ENCODE measurements around the gene GIPC3. TPM values are rescaled to one million over a fixed set of nuclear protein-coding genes. Genes with fewer than 3 reads are reported as not detected.
"Not testable (repeated sequence)": the region's sequence is repeated elsewhere in the genome, so short reads cannot be mapped to it uniquely, and the experiment has no call there.

GIPC3 gene
- total RNA-seq, 1 donor from 2014 or later, result not detected

DNA sequence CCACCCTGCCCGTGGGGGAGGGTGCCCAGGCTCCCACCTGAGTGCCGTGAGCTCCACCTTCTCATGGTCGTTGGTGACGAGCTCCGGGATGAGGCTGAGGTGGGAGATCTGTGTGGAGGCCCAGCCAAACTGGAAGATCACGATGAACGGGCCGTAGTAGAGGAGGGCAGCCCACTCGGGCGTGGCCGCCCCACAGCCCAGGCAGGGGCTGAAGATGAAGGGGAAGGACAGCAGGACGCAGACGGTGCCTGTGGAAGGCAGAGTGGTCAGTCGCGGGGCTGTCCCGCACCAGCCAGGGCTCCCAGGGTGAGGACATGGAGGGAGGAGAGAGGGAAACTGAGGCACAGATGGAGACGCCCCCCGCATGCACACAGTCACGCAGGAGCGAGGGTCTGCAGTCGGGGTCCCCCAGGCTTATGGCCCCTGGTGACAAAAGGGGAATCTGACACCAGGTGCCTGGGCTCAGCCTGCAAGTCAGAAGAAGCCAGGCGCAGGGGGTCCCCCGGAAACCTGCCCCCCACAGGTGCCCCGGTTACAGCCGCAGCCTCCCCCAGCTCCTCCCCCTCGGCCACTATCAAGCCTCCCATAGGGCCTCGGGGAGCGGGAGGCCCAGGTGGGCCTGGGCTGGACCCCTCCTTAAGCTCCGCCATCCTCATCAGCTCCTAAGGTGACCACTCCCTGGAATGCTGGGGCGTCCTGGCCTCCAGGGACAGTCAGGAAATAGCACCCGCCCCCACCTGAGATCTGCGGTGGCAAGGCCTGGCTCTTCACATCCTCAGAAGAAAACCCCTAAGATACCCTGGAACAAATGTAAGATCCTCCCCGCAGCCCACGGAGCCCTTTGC is 34.1 kb upstream of the GIPC3 start:
- no peak for DNase-seq (ENCODE audit: low read depth)

DNA sequence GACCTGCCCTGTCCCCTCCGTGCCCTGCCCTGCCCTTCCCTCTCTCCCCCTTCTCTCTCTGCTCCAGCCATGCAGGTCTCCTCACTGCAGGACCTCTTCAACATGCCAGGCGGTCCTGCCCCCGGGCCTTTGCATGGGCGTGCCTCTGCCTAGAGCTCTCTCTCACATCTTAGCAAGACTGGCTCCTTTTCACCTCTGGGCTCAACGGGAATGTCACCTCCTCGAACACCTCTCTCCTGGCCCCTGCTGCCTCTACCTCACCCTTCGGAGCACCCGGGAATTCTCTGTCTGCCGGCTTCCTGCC is 33.5 kb upstream of the GIPC3 start:
- no peak for DNase-seq (ENCODE audit: low read depth)

GRCh38 chr19:3554254-3555083 is 30.8 kb upstream of the GIPC3 start:
- DNase-seq (ENCODE audit: low read depth), result peak; percentile 74

DNA sequence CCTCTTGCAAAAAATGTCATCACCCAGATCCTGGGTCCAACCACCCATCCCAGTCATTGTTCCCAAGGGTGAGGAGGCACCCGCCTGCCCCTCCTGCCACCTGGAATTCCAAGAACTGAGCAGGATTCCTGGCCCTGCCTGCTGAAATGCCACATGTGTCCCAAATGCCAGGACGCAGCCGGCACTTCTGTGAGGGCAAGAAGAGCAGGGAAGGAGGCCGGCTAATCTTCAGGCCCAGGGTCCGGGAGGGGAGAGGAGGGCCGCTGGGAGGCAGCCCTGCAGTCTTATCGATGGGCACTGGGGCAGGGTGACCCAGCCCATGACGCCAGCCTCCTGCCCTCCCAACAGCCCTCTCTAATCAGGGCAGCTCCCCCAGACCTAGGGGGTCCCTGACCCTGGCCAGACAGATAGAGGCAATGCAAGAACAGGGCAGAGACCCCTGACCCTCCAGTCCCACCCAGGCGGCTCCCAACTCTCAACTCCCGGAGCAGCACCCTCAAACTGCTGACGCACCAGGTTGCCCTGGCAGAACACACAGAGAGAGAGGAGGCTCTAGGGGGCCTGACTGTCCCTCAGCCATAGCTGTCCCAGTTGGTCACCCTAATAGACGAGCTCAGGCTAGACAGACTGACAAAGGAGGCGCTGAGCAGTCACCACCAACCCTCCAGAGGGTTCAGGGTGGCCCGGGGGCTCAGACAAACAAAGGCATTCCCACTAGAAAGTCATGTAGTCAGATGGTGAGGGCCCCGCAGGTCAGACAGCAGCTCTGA is 29.4 kb upstream of the GIPC3 start:
- DNase-seq (ENCODE audit: low read depth), result no peak

DNA sequence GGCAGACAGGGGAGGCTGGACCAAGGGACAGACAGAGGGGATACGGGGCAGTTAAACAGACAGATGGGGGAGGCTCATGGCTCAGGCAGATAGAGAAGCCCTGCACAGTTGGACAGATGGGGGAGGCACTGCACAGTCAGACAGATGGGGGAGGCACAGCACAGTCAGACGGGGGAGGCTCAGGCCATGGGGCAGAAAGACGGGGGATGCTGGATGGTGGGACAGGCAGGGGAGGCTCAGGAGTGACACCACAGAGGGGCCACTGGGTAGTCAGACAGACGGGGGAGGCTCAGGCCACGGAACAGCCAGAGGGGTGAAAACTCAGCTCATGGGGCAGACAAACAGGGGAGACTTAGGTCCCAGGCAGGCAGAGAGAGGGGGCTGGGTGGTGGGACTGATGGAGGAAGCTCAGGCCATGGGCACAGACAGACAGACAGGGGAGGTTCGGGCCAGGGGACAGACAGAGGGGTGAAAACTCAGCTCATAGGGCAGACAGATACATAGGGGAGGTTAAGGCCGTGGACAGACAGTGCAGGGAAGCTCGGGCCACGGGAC is 28.8 kb upstream of the GIPC3 start:
- no peak for DNase-seq (ENCODE audit: low read depth)

- DNase-seq (ENCODE audit: low read depth), result no peak
Measured at GRCh38 chr19:3556978-3557460, 28.3 kb upstream of the GIPC3 start.

DNA sequence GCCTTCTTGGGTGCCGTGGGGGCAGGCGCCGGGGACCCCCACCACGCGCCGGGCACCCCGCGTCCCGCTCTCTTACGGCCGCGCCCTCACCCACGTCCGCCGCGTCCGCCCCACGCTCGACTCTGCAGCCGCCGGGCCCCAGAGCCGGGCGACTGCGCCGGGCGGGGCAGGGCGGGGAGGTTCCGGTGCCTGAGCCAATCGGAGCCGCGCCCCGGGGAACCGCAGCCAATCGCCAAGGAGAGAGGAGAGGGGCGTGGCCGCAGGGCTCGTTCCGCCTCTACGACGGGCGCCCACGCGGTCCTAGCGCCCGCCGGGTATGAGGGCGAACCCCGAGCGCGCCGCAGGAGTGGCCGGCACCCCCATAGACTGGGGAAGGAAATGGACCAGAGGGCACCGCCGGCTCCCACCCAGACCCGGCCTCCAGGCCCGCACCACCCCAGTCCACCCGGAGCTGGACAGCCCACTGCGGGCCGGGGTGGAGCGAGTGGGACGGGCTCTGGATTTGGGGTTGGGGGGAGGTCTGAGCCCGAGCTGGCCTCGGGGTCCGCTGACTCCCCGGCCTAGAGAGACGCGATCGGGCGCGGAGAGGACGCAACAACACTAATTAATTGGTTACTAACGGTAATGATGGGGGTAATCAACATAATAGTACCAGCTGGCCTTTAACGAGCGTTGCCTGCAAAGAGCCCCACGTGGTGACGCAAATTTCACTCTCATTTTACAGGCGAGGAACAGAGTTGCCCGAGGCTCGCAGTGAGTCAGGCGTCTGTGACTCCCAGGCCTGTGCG is 27.6 kb upstream of the GIPC3 start, which contains the start of gene MFSD12:
Gene MFSD12 (minus strand): TSS at position 126 of the 788 bp plus-strand sequence. CDS start 183 bp downstream, outside the sequence.
- peak; percentile 88 for DNase-seq (ENCODE audit: low read depth)

- no peak for DNase-seq (ENCODE audit: low read depth)
Measured at GRCh38 chr19:3563709-3564524, 21.4 kb upstream of the GIPC3 start.

GRCh38 chr19:3565139-3565538 is 20.1 kb upstream of the GIPC3 start:
- peak; percentile 75 for DNase-seq (ENCODE audit: low read depth)

DNA sequence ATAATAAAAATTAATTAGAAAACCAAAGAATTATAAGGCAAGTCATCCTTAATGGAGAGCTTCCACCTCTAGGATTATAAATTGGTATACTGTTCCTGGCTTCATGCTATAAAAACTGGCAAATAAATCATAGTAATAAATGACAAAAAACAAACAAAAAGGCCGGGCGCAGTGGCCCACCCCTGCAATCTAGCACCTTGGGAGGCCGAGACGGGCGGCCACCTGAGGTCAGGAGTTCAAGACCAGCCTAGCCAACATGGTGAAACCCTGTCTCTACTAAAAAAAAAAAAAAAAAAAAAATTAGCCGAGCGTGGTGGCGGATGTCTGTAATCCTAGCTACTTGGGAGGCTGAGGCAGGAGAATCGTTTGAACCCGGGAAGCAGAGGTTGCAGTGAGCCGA is 15.2 kb upstream of the GIPC3 start:
- DNase-seq (ENCODE audit: low read depth), result not testable (repeated sequence)

GRCh38 chr19:3570606-3571011 is 14.7 kb upstream of the GIPC3 start:
- no peak for DNase-seq (ENCODE audit: low read depth)

- DNase-seq (ENCODE audit: low read depth), result peak; percentile 98
Measured at GRCh38 chr19:3572132-3572854, 13.0 kb upstream of the GIPC3 start.

GRCh38 chr19:3572855-3573161 is 12.5 kb upstream of the GIPC3 start, which contains the start of gene HMG20B:
Gene HMG20B, plus strand, starts transcription at chr19:3572944. Its CDS starts 366 bp downstream, at chr19:3573310.
- no peak for DNase-seq (ENCODE audit: low read depth)

DNA sequence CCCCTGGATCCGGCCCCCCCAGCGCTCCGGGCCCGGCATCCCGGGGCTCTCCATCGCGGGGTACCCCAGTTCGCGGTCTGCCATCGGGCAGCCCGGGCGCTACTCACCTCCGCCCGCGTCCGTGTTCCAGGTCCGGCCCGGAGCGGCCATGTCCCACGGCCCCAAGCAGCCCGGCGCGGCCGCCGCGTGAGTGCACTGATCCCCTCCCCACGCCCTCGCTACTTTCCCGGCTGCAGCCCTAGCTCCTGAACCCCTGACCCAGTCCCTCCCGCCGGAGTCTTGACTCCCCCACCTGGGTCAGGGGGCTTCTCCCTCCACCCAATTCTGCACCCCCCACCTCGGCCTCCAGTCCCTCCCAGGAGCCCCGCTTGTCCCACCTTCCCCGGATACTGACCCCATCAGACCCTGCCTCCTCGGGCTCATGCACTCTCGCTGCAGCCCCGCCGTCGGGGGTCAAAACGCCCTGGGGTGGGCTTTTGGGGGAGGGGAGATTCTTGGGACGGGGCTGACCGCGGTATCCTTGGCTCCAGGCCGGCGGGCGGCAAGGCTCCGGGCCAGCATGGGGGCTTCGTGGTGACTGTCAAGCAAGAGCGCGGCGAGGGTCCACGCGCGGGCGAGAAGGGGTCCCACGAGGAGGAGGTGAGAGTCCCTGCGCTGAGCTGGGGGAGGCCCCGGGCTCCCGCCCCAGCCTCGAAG is 12.0 kb upstream of the GIPC3 start:
- DNase-seq (ENCODE audit: low read depth), result no peak

DNA sequence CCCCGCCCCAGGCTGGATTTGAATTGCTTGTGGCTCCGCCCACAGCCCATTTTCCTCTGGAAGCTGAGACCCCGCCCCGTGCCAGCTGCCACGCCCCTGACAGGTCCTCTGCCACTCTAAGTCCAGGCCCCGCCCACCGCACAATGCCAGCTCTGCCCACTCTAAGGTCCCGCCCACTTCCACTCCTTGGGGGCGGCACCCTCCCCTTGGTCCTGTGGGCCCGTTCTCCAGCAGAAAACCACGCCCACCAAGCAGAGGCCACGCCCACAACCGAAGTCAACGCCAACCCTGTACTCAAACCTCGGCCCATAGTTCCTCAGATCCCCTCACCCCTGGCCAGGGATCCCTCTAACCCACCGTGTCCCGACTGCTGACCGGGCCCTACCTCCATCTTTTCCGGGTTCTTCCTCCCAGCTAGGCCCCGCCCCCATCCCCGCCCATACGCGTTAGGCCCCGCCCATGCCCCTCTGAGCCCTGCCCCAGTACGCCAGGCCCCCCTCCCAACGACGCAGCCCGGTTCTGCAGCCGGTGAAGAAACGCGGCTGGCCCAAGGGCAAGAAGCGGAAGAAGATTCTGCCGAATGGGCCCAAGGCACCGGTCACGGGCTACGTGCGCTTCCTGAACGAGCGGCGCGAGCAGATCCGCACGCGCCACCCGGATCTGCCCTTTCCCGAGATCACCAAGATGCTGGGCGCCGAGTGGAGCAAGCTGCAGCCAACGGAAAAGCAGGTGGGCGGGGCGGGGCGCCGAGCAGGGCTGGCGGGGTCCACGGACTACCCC is 11.2 kb upstream of the GIPC3 start:
- DNase-seq (ENCODE audit: low read depth), result peak; percentile 88

DNA sequence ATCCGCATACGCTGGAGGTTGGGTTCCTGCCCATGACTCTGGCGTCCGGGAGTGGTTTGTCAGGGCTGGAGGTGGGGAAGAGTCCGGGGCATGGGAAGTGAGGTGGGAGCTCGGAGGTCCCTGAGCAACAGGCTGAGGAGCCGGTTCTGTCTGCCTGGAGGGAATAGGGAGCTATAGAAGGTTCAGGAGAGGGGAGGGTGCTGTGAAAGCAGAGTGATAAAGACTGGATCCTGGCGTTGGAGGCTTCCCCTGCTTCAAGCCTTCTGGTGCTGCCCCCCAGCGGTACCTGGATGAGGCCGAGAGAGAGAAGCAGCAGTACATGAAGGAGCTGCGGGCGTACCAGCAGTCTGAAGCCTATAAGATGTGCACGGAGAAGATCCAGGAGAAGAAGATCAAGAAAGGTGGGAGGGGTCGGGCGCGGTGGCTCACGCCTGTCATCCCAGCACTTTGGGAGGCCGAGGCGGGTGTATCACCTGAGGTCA is 10.0 kb upstream of the GIPC3 start:
- DNase-seq (ENCODE audit: low read depth), result no peak

DNA sequence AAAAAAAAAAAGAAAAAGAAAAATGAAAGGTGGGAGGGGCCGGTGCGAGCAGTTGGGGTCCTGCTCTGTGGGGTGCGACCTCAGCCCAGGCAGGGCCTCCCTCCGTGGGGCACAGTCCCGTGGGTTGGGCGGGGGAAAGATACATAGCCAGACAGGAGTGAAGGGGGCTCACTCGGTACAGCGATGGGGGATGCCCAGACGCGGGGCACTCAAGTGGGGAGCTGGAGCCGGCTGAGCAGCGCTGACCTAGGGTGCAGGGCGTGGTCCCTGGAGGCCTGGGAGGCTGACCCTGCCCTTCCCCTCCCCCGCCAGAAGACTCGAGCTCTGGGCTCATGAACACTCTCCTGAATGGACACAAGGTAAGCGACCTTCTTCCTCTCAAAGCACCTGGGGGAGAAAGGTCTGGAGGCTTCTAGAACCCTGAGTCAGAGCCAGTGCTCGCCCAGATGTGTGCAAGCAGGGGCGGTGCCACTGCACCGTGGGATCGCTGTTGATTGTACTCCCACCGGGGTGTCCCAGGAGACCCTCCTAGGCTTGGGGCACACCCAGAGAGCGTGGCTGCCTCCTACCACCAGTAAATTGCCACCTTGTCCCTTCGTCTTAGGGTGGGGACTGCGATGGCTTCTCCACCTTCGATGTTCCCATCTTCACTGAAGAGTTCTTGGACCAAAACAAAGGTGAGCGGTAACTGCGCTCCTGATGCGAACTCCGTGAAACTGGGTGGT is 9.2 kb upstream of the GIPC3 start:
- no peak for DNase-seq (ENCODE audit: low read depth)

All from renal cortical epithelial cell (primary cell).